NB4 (cell line): ENCODE measurements around the gene MUL1.

Experiments
- DNase-seq: peaks from one replicate; pipeline ENCODE4 v3.0.0; 2010; ENCODE audit warnings: low read depth
- H3K4me3 ChIP-seq: one replicate; pipeline ENCODE4 v1.5.1; 2011; ENCODE audit warnings: mild to moderate bottlenecking, low read depth, low read length, moderate library complexity
- MAX ChIP-seq: IDR thresholded peaks from 2 replicates; pipeline ENCODE4 v1.6.1; 2011; ENCODE audit warnings: low read depth, low read length
- MYC ChIP-seq: IDR thresholded peaks from 2 replicates; pipeline ENCODE4 v1.6.1; 2011; ENCODE audit warnings: low read depth, low read length
- POLR2A ChIP-seq: IDR thresholded peaks from 2 replicates; pipeline ENCODE4 v1.6.1; 2011; ENCODE audit warnings: mild to moderate bottlenecking; ENCODE audit not compliant: insufficient read length; ENCODE audit errors: extremely low read depth
- TF ChIP-seq, protein P1 (sequence below): IDR thresholded peaks from one replicate; pipeline ENCODE4 v1.5.1; 2012; ENCODE audit warnings: low read depth, low read length

The MUL1 gene

GRCh38 chr1:20484519-20485462 lies 23.2 kb downstream of the MUL1 start:
- no peak overlapping the region for H3K4me3 ChIP-seq
- TF ChIP-seq, protein P1, sequence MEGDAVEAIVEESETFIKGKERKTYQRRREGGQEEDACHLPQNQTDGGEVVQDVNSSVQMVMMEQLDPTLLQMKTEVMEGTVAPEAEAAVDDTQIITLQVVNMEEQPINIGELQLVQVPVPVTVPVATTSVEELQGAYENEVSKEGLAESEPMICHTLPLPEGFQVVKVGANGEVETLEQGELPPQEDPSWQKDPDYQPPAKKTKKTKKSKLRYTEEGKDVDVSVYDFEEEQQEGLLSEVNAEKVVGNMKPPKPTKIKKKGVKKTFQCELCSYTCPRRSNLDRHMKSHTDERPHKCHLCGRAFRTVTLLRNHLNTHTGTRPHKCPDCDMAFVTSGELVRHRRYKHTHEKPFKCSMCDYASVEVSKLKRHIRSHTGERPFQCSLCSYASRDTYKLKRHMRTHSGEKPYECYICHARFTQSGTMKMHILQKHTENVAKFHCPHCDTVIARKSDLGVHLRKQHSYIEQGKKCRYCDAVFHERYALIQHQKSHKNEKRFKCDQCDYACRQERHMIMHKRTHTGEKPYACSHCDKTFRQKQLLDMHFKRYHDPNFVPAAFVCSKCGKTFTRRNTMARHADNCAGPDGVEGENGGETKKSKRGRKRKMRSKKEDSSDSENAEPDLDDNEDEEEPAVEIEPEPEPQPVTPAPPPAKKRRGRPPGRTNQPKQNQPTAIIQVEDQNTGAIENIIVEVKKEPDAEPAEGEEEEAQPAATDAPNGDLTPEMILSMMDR: no peak
- TF ChIP-seq MYC: no peak
- TF ChIP-seq MAX: no peak
- TF ChIP-seq POLR2A: no peak
- DNase-seq: no peak

DNA sequence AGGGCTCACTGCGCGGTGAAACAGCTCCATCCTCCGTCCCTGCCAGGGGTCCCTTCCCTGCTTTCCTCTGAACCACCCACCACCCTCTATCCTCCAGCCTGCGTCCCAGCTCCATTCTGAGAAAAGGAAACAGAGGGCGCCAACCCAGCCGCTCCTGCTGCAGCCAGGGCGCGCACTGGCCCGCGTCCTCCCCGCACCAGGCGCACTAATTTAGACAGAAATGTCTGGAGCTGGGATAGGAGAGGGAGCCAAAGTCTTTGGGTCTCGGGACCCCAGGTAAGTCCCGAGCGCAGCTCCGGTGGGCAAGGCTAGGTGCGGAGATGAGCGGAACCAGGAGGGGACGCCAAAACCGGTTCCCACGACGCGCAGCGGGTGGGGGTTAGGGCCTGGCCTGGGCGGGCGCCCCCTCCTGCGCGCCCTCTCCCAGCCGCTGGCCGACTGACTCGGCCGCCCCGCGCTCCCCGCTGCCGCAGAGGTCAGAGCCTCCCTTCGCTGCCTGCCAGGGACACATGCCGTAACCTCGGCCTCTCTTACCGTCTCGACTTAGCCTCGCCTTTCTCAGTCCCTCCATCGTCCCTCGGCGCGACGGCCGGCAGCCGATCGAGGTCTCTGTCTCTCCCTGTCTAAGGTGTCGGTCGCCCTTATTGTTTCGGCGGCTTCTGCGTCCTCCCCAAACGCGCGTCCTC lies 24.0 kb downstream of the MUL1 start:
- TF ChIP-seq, protein P1: no peak
- TF ChIP-seq MYC (no peak), MAX (no peak), POLR2A (no peak)
- no peak for DNase-seq
- no peak overlapping the region for H3K4me3 ChIP-seq

- no peak for DNase-seq
- no peak overlapping the region for H3K4me3 ChIP-seq
Measured at GRCh38 chr1:20483098-20483832, 24.7 kb downstream of the MUL1 start.

DNA sequence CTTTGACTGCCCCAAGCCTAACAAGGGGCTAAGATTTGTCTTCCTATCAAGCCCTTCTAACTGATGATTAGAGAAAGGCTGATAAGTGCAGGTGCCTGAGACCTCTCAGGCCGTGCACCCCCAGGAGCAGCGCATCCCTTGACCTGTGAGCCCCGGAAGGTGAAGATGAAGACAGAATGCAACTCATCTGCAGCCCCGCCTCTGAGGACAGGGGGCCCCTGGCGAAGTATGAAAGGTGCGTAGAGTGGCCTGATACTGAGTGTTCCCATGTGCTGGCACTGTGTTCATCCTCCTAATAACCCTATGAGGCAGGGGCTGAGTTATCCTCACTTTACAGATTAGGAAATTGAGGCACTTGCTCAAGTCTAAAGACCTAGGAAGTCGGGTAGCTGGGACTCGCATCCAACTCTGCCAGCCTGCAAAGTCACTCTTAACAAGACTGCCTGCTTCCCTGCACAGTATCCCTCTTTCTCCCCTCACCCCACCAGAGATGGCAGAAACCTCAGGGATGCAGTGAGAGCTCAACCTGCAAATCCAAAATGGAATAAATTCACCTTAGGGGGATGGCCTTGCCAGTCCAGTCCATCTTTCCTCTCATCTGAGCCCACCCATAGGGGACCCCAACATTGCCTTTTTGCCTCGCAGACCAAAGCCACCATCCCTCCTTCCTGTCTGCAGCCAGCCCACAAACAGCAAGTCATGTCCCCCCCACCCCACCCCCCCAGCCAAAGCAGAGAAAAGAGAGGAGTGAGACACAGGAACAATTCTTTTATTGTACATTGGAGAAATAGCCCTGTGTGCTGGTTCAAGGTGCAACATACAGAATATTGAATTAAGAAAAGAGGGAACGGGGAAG lies 26.1 kb downstream of the MUL1 start:
- no peak overlapping the region for H3K4me3 ChIP-seq
- no peak for TF ChIP-seq MYC
- TF ChIP-seq POLR2A: no peak
- TF ChIP-seq MAX: no peak
- TF ChIP-seq, protein P1: no peak

More at GRCh38 chr1:20483098-20483832, 24.7 kb downstream of the MUL1 start:
- TF ChIP-seq POLR2A (no peak), MAX (no peak), MYC (no peak)
- TF ChIP-seq, protein P1: no peak

More for the DNA sequence above, 26.1 kb downstream of the MUL1 start:
- DNase-seq: no peak
